OCI-M2 (cell line): ENCODE measurements around the gene CDK14.

Experiments
- DNase-seq: peaks from one replicate; lab custom pipeline; 2025; ENCODE audit not compliant: unreplicated experiment; lab: John Stamatoyannopoulos, UW

CDK14 gene

DNA sequence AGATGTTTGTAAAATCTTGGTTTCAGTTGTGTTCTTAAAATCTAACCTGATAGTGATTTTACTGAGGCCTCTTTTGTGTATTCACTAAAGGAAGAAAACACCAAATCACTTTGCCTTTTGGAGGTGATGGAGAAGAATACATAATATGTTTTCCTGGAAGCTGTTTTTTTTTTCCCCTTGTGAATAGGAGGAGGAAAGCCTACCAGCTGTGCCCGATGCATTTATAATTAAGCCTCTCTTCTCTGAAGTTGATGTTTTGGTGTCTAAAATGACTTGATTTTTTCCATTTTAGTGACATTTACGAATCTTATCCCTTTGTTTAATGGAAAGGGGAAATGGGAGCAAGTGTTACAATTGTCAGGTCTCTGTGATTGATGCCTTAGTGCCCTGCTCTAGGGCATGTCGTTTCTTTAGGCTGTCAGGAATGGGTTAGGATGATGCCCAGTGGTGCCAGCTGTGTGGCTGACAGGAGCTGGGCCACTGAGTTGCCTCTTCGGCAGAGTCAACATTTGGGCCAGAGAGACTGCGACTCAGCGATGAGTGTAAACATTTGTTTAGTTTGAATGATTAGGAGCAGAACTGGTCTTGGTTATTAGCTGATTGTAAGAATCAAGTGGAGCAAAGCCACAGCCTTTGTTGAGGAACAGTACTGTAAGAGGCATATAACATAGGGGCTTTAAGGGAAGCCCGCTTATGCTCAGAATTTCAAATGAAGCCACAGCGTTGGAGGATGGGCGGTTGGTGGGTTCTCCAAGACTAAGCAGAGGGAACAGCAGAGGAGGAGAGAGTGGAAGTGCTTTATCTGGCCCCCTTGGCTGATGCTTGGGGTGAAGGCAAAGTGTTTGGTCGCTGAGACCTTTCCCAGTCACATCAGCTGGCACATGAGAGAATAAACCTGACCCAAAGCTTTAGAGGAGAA is 81.6 kb downstream of the CDK14 start:
- DNase-seq, result no peak

DNA sequence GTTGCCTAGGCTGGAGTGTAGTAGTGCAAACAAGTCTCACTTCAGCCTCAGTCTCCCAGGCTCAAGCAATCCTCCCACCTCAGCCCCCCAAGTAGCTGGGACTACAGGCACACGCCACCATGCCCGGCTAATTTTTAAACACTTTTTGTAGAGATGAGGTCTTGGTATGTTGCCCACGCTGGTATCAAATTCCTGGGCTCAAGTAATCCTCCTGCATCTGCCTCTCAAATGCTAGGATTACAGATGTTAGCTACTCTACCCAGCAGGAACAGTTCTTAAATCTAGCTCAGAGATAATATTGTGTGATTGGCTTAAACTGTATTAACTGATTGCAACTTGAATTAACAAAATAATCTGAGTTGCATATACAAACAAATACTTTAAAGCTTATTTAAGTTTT is 82.9 kb downstream of the CDK14 start:
- DNase-seq, result no peak

DNA sequence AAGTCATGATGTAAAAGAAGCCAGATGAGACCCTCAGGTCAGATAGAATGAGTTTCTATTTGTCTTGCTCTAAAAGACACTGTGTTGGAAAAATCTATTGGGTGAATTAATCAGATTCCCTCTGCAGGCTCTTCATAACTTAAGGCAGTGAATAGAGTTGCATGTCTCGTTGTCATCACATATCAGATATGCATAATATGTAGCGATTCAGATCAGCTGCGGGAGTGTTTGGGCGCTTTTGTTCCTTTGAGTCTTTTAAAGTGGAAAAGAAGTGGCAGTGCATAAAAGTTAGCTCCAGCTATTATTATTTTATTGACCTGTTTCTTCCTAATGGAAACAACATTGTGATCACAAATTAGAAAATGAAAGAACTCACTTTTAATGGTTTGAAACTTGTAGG is 84.4 kb downstream of the CDK14 start:
- DNase-seq, result no peak

DNA sequence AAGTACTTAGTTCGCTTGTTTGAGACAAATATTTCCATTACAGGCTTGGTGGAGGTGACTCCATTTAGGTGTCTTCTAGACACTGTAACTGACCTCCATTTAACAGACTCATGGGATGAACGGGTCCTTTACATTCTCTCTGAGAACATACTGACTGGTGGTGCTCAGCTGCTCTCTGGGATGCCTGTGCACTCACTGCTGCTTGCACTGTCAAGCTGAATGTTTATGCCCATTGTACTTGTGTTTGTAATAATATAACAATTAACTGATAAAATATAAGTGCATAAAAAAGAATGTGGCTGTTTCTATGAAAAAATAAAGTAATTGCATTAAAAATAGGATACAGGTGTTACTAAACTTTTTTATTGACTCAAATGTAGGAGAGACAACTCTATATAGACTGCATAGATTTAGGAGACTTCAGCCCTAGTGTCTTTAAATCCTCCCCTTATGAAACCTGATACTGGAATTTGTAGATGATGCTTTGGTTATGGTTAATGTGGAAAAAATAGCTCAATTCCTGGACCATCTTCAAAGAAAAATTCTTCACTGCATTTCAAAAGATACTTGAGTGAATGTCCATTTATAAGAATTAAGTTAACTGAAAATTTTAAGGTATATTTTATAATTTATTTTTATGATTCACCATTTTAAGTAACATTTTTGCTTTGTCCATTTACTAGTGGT is 85.4 kb downstream of the CDK14 start:
- no peak for DNase-seq

DNA sequence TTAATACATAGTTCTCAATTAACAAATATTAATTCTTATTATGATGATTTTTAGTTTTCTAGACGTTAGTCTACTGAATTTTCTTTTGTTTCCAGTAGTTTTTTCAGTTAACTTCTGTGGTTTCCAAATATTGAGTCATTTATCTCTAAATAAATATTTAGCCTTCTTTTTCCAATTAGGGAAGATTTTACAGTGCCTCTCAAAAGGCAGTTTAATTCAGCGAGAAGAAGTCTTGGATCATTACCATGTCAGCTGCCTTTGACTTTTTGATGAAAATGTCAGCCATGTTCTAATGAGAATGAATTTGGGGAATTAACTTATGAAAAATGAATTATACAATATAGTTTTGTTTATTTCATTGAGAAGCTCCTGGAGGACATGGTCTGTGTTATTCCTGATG is 90.0 kb downstream of the CDK14 start:
- DNase-seq, result no peak

DNA sequence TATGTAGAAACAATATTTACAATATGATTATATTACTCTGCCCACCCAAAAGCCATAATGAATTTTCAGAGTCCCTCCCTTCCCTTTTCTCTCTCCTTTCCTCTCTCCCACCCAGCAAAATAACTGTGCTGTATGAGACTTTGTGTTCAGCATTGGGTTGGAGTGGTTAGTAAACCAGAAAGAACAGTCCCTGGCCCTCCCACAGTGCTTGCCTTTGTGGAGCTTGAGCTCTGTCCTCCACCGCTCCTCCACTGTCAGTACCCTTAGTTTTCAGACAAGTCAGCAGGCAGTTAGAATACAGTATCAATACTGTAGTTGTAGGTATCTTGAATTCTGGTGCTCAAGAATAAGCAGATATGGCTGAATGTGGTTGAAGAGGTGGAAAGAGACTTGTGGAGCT is 92.7 kb downstream of the CDK14 start:
- DNase-seq, result no peak

DNA sequence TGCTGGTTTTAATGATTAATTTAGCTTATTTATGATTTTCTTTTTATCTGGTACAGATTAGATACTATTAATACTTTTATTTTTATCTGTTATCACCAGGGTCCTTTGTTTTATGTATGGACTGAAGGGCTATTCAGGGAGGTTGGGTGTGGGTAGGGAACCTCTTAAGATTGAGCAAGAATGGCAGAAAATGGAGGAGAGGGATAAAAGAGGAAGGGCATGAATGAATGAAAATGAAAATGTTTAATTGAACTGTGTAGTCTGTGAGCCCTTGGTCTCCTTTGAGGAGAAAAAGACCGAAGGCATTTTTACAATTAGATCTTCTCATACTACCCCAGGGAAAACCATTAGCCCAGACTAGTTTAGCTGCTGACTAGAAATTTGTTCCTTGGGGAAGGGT is 93.1 kb downstream of the CDK14 start:
- DNase-seq, result no peak

DNA sequence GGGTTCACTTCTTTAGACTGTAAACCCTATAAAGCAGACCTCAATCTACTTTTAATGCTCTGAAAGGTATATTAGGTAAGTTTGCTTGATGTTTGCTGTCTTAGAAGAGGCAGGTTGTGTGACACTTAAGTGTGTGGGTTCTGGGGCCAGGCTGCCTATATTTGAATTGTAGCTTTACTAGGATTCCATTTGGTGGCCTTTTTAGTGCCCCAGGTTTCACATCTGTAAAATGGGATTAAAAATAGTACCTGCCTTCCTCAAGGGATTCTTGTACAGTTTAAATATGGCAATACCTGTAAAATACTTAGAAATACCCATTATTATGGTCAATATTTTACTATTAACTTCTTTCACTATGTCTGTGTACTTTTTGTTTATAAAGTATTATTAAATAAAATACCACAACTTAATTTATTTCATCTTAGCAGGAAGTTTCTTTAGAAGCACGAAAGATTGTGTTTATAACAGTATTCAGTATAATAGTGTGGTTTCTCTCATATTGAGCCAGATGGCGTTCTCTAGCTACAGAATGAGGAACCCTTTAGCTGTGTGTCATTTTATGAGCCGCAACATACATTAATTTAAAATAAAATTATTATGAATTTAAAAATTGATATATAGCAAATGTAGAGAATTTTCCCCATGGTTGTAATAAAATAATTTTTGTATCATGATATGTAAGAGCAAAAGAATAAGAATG is 94.2 kb downstream of the CDK14 start:
- no peak for DNase-seq

DNA sequence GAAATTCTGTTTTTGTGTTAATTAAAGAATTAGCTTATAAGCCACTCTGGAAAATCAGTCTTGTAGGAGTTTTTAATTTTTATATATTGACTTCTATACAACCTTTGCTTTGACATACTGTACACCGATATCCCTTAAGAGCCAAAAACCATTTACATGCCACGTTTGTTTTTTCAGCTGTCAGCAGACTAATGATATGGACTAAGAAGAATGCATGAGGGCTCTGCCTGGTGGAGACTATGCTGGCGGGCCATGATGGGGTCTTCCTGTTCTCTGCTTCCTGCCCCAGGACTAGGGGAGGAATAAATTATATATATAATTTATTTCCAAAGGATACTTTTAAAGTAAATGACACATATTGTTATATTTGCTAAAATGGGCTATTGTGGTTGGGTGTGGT is 96.3 kb downstream of the CDK14 start:
- DNase-seq, result no peak

DNA sequence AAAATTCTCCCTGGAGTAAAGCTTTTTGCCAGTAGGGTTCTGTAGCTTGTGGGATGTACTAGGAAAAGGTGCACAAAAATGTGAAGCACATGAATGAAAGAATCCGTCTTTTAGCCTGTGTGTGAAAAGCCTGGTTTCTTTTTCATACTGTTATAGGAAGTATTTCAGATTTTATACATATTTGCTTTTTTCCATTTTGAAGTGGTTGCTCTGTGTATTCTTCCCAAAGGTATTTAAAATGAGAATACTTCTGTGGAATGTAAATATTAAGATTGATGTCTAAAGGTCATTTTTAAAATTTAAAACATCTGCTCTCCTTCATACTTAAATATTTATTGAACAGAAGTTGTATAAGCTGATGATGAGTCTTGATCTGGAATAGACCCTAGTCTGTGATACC is 96.8 kb downstream of the CDK14 start:
- no peak for DNase-seq

DNA sequence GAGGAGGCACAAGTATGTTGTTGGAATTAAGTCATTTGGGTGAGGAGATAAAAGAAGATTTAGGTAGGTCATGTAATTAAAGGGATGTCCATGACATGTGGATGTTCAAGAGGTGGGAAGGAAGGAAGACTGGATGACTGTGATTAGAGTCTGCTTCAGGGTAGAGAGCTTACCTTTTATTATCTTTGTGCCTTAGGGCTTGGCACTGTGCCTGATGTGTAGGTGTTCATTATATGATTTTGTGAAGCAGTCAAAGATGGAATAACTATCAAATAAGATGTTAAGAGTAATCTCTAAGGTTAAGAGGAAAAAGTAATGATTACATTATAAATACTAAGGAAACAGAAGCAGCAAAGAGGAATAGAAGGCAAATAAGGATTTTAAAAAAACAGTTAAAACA is 97.8 kb downstream of the CDK14 start:
- no peak for DNase-seq

DNA sequence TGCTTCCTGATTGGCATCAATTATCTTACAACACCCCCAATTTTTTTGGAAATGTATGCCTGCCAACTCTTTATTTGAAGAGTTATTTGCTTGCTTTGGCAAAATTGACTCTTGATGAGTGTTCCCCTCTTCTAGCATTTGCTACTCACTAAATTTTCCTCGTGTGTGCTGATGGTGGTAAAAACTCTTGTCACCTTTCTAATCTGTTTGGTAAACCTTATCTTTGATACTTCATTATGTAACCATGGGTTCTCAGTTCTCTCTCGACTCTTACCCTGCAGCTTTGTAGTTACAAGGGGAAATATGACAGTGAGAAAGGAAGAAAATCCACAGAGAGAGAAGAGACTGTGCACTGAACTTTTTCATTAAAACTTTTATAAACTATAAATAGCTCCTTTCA is 102.5 kb downstream of the CDK14 start:
- no peak for DNase-seq

DNA sequence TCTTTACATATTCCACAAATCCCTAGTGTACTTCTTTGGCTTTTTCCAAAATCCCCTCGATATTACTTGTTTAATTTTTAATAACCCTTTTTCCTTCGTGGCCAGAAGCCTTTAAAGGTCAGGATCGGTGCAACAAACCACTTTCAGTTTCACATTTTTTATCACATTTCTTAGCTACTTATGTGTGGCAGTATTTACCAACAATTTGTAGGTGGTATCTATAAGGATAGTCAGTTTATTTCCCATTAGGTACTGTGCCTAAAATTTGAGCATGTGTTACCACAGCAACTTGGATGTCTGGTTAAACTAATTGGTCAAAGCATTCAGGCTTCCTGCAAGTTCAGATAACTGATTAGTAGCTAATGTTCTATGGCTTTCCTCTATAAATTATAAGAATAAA is 104.9 kb downstream of the CDK14 start:
- DNase-seq, result no peak

DNA sequence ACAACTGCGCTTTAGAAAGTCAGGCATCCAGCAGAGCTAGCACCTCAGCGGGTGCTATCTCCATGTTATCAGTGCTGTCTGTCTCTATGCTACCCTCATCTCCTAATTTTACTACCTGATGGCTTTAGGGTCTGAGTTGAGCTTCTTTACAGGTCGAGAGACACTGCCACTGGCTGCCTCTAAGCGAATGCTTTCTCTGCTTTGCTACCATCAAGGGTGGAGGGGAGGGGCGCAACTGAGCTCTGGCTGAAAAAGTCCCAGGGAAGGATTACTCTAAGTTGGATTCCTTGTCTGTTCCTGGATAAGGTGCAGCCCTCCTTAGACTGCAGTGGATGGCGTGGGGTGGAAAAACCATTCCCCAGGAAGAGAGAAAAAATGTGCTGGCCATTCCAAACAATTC is 105.7 kb downstream of the CDK14 start:
- DNase-seq, result no peak

DNA sequence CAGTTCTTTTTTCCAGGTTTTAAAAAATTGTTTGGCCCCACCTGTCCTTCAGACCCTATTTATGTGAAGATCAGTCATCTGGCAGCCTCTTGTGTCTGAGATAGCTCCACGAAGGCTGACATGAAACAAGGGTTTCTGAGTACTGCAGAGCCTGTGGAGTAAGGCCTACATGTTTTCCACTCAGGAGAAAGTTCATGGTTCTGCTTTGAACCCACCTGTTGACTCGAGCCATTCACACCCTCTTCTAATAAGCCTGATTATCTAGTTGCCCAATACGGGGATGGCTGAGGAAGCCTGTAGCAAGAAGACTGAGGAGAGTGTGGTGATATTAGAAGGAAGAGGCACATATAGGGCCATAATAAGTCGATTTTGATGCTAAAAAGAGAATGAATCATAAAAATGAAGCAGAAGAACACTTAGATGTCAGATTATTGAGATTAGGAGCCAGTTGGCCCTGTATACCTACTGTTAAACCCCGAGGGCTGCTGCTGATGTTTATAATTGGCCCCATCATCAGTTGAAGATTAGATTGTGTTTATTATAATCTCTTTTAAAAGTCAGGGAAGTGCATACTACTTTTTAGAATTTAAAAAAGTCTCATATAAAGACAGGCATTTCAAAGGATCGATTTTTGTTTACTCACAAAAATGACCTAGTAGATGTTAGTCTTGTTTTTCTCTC is 109.4 kb downstream of the CDK14 start:
- DNase-seq, result no peak

DNA sequence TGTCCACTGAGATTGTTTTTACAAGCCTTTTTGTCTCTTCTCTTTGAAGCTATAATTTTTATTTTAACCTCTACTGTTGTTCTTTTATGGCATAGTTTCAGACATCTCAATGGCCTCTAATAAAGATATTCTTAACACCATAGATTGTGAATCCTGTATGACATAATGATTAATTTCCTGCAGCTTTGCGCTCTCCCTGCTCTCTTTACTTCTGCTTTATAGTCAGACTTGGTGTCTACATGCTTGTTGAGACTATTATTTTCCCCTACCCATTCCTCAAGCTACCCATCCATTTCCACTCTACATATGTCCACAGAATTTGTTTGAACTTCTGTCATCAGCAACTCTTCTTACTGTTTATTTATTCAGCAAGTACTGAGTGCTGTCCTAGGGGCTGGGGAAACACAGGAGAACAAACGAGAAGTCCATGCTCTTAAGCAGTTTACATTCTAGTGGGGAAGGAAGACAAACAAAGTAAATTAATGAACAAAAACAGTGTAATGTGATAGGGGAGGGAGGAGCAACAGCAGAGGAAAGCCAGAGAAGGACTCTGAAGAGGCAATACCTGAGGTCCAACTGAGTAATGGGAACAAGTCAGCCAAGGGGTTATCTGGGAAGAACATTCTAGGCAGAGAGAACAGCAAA is 110.1 kb downstream of the CDK14 start:
- no peak for DNase-seq

DNA sequence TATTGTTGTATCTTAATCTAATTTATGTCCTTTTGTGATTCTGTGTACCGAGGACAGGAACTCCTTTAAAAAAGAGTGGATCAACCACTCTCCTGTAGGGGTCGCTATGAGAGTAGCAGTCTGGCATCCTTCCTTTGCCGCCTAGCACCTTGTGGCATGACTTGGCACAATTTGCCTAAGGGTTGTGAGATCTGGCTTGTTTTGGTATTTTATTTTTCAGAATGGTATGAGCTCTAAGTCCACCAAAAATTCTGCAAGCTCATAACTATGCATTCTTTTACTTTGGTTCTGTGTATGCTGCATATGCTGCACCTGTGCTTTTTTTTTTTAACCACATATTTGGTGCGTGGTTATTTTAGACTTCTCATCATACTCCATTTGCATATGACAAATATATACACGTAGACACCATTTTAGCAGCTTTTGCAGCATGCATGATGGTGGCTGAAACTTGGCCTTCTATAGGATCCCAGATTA is 112.8 kb downstream of the CDK14 start:
- DNase-seq, result no peak

DNA sequence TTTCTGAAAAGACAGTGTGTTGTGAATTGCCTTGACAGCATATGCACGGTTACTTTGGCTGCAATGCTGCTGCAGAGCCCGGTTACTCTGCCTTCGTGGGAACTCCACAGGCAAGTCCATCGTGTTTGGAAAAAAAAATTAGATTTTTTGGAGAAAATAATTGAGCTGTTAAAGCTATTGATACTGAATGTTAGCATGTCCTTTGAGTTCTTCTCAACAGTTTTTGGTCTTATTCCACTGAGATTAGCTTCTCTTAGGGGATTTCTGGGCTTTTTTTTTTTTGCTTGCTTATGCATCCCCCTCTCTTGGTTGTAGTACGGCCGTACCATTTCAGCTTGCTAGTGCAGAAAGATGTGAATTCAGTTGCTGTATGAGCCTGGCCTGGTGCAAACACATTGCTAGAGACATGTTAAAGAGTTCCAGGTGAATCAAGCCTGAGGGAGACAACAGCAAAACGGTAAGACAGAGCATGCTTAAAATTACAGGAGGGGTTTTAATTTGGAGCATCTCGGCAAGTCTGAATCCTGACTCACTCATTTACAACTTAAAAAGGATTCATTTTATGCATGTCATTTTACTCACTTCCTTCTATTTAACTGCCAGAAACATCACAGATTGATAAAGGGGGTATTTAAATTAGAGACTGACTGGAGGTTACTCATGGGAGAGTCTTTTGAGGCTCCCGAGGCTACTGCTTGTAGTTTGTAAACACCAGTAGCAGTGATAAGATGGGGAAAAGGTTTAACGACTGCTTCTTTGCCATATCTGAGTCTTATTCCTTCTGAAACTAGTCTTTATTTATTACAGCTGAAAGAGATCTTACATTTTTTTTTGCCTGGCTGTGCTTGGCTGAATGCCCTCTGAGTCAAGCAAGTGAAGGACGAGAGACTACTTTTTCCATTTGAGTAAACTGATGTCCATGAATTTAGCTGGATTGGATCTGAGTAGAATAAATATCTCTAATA is 113.7 kb downstream of the CDK14 start:
- DNase-seq, result no peak

DNA sequence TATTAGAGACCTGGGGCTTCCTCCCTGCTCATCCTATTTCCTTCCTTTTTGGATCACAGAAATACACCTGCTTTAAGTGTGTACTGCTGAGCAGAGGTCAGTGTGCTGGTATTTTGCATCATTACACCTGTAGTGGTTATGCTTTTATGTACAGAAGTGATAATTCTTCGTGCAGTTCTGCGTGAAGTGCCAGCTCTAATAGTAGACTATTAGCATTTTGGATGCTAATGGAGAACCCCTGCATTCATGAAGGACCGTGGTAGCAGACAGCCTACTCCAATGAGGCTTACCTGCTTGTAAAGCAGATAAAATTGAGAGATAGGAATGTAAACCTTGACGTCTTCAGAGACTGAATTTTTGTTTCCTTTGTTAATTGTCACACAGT is 114.3 kb downstream of the CDK14 start:
- DNase-seq, result no peak

DNA sequence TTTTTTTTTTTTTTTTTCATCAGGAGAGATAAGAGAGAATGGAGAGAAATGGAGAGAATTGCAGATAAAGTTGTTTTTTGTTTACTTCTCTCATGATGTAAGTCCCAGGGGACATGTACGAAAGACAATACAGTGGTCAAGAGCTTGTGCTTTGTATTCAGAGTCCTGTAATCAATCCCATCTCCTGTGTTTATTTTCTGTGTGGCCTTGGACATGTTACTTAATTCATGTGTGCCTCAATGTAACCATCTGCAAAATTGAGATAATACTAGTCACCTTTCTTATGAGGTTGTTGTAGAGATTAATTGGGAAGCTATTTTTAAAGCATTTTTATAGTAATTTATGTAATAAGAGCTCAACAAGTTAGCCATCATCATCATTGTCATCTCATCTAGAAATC is 117.5 kb downstream of the CDK14 start:
- DNase-seq, result no peak
